AG08396 (cell line): Measurements from ENCODE around the gene SIRT7.

Experiments
- DNase-seq: peaks from one replicate; pipeline ENCODE4 v3.0.0; 2012; ENCODE audit warnings: low spot score, mixed read lengths

The SIRT7 gene

DNA sequence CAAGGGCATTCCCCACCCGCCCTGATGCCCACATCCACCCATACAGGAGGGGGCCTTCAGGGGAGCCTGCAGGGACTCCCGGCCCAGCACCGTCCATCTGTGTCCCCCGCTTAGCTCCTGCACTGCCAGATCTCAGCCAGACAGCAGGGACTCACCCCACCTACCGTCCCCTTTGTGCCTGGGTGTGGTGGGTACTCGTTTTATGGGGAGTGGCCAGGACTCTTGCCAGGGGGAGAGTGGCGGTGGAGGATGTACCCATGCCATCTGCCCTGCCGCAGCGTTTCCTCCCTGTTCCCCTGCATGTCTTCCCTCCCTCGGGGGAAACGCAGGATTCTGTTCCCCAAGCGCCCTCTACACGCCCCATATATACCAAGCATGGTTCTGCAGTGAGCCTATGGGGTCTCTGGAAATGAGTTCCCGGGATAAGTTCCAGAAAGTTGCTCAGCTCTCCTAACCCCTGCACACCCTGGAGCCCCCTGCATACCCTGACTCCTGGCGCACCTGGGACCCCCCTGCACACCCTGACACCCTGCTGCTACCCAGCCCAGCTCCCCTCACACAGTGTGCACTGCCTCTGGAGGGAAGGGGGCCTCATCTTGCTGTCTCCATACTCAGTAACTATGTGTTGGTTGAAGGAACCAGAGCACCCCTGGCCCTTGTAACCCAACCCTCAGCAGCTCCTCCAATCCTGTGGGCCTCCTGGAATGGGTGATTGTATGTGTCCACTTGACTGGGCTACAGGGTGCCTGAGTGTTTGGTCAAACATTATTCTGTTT lies 13.8 kb upstream of the SIRT7 start:
- DNase-seq, result no peak

DNA sequence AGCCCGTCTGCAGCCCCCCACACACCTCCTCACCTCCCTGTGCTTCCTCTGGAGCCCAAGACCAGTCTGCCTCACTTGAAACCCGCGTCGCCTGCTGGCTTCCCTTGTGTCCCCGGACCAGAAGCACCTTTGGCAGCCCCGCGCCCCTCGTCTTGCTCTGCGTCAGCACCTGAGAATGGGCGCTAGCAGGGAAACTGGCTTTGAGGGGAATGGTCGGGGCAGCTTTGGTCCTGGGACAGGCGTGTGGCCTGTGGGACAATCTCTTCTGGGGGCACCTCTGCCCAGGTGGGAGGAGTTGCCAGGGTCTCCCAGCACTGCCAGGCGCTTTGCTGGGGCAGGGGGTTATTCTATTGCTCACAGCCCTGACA lies 13.2 kb upstream of the SIRT7 start:
- no peak for DNase-seq

DNA sequence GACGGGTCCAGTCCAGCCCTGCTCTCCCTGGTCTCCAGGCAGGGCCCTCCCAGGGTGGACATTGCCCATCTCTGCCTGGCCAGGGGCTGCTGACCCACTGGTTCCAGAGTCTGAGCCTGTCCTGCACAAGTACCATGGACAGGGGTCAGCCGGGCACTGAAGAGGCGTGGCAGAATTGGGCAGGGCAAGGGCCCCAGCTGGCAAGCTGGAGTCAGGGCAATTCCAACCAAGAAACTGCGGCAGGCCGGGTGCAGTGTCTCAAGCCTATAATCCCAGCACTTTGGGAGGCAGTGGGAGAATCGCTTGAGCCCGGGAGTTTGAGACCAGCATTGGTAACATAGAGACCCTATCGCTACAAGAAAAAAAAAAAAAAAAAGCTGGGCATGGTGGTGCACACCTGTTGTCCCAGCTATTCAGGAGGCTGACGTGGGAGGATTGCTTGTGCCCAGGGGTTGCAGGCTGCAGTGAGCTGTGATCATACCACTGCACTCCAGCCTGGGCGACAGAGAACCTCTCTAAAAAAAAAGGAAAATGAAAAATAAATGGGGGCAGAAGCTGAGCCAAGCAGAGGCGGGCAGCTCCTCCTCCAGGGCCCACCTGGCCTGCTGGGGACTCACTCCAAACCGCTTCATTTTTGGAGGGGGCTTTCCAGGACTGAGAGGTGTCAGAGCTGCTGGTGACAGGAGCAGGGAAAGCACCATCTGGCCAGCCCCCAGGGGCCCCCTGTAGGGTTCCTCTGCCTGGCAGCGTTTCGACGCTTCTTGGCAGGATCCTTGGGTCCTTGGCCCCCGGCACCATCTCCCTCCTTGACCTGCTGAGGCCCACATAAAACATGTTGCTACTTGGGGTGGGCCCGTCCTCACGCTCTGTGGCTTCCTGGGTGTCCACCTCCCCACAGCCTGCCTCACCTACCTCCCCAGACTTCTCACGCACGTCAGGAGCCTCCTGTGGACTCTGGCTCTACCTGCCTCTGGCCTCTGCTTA lies 12.5 kb upstream of the SIRT7 start:
- DNase-seq, result no peak

DNA sequence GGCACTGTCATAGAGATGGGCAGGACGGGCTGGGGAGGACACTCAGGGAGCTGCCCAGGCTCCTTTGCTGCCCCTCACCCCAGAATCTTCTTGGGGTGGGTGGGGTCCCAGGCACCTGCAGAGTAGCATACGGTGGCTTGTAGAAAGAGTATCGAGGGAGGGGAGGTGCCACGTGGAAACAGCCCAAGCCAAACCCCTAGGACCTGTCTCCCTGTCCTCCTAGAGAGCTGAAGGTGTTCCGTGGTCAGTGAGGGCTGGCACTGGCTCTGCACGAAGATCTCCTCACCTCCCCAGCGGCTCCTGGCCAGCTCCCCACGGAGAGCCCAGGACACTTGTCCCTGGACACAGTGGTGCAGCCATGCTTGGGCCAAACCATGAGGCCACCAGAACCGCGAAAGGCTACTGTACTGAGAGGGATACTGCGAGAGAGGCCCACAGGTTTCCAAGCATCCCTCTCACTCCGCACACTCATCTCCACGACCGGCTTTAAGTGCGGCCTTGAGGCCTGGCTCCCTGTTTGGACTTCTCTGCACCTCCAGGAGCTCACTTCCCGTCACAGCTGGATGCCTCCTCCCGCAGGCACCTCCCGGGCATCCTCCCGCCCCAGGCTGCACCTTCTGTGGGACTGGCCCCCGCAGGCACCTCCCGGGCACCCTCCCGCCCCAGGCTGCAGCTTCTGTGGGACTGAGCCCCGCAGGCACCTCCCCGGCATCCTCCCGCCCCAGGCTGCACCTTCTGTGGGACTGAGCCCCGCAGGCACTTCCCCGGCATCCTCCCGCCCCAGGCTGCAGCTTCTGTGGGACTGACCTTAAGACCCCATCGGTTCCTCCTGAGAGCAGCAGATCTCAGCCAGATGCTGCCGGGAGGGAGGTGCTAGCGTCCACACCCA lies 11.5 kb upstream of the SIRT7 start:
- no peak for DNase-seq

DNA sequence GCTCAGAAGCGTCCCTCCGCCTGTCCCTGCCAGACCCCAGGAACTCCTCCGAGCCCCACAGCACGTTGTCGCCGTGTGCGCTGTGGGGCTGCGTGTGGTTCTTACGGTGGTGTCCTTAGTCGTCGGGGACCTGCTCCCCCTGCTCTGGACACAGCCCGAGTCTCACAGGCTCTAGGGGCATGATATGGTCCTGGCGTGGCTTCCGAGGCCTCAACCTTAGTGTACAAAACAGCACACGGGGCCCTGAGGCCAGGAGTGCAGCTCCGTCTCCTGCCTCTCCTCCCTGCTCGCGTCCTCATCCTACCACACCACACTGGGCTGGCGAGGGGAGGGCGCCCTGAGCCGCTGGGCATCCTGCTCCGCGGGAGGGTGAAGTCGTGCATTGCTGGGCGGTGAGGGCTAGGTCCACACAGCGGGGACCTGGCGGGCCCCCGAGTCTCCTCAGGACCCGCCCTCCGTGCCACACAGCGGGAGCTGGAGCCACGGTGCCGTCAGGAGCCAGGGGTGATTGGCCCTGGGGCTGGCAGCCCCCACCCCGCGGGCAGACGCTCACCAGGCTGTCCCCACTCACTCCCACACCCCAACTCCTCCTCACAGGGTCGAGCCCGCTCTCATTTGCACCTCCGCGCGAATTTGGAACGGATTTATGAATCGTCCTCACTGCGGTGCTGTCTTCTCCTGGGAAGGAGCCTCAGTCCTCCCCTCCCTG lies 10.7 kb upstream of the SIRT7 start:
- DNase-seq, result no peak

DNA sequence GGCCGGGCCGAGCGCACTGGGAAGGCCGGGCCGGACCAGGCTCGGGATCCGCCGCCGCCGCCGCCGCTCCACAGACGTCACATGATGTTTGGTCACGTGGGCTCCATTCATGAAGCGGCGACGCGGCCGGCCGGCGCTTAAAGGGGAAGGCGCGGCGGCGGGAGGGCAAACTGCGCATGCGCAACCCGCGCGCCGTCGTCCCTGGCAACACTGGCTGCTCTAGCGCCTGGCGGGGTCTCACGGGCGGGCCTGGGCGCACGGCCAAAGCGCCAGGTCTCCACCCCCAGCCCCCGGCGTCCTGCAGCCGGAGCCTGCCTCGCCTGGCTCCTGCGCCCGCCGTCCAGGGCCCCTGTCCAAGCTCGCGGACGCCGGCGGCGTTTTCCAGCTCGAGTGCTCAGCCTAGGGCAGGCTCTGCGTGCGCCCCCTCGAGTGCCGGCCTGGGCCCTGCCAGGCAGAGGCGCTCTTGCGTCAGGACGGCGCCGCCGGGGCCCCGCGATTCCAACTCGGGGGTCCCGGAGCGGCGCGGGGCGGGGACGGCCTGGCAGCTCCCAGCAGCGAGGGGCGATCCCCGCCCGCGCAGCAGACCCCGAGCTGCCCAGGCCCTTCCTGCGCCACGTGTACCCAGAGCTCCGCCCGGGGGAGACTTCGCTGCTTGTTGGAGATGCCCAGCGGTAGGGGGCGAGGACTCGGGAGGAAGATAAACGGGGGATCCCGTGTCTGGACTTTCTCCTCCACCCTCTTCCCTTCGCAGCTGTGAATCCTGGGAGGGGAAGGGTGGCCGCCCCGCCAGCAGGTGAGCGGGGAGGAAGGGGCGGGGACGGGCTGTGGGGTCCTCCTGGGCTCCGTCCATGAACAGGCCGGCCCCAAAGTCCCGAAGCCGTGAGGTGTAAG lies 9.9 kb upstream of the SIRT7 start, which contains the start of gene MAFG:
Gene MAFG, minus strand, starts transcription at position 83 of the 891 bp plus-strand sequence. CDS start 4,550 bp downstream, outside the sequence.
- peak; percentile 99 for DNase-seq

DNA sequence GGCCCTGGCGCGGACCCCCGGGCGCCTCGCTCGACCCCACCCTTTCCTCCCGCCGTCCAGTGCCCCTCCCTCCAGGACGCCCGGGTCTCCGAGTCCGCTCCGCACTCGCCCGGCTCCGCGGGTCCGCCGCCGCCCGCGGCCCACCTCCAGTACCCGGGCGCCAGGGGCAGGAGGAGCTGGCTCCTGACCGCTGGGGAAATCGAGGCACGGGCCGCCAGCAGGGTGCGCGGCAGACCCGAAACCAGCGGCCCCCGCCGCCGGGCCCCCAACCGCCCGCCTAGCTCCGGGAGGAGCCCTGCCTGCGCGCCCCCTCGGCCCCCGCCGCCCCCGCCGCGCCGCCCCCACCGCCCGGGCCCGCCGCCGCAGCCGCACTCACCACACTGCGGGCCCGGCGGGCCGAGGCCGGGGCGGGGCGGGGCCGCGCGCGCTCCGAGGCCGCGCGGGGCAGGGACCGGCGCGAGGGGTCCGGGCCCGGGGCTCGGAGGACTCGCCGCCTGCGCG lies 9.2 kb upstream of the SIRT7 start:
- no peak for DNase-seq

DNA sequence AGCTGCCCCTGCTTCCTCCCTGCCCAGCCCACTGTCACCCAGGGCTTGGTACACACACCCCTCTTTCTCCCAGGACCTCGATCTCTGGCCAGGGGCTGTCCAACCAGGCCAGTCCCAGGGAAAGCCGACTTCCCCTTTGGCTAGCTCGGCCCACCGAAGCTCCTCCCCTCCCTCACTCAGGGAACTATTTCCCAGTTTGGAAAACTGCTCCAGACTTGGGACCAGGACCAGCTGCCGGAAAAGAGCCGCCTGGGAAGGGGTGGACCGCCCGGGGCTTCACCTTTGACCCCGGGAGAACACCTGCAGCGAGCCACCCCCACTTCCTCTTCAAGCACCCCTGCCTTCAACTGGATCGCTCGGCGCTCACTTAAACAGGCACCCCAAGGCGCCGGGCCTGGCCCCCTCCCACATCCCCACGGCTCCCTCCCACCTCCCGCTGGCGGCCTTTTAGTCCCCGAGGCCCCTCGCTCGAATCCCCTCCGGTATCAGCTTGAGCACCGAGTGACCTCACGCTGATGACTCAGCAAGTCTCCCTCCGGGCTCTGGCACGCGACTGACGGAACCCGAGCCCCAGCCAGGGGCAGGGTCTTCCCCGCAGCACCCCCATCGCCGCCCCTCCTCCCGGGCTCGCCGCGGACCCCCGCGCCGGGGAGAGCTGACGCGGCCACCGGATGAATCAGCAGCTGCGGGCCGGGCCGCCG lies 8.6 kb upstream of the SIRT7 start:
- DNase-seq, result peak; percentile 89

DNA sequence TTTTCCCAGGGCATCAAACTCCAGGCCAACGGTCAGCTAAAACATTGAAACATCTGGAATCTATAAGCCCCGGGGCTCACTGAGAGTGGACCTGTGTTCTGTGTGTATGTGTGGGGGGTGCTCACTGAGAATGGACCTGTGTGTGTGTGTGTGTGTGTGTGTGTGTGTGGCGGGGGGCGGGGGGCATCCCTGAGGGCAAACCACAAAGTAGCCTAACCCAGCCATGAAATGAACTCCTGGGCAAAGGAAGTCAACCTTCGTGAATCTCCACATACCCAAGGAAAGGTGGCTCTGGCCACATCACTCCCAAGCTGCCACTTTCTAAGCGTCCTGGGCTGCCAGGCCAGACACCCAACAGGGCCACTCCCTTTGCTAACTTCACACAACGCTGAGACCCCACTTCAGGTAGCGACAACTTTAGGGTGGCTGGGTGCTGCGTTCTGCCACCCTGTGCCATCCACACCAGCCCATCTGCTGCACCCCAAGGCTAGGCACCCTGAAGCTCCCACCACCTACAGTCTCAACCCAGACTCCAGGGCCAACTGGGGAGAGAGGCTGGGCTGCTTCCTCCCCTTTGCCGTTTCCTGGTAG lies 8.0 kb upstream of the SIRT7 start:
- no peak for DNase-seq

DNA sequence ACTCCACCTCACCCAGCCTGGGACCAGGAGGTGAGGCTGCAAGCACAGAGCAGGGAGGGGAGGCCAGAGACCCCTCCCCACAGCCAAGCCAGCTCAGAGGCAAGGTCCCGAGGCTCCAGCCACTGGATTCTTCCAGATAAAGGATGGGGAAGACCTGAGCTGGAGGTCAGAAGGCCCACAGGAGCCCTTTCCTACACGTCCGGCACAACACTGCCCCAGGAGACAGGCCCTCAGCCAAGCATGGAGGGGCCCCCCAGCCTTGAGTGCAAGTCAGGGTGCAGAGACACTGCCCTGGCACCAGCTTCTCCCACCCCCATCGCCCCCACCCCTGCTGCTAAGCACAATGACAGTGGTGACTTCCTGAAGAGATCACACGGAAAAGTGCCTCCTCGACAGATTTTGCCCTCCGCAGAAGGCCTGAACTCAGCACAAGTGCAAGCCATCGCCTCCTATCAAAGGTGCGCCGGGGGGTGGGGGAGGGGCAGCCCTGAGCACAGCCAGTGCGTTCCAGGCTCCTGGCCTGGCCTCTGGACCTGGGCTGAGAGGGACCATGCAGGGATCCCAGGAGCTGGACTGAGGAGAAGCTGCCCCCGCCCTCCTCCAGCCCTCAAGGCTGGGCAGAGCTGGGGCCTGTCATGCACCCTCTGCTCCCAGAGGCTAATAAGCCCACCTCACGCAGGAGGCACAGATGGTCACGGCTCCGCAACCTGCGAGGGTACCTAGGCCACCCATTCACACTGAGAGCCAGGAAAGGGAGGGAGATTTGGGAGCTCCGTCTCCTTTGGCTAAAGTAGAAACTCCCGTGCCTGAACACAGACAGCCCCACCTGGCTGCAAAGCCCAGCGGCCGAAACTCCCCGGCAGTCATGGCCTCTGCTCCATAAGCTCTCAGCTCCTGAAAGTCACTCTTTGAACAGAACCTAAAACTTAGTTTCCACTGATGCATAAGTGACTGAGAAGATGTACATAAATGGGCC lies 6.9 kb upstream of the SIRT7 start:
- DNase-seq, result no peak

DNA sequence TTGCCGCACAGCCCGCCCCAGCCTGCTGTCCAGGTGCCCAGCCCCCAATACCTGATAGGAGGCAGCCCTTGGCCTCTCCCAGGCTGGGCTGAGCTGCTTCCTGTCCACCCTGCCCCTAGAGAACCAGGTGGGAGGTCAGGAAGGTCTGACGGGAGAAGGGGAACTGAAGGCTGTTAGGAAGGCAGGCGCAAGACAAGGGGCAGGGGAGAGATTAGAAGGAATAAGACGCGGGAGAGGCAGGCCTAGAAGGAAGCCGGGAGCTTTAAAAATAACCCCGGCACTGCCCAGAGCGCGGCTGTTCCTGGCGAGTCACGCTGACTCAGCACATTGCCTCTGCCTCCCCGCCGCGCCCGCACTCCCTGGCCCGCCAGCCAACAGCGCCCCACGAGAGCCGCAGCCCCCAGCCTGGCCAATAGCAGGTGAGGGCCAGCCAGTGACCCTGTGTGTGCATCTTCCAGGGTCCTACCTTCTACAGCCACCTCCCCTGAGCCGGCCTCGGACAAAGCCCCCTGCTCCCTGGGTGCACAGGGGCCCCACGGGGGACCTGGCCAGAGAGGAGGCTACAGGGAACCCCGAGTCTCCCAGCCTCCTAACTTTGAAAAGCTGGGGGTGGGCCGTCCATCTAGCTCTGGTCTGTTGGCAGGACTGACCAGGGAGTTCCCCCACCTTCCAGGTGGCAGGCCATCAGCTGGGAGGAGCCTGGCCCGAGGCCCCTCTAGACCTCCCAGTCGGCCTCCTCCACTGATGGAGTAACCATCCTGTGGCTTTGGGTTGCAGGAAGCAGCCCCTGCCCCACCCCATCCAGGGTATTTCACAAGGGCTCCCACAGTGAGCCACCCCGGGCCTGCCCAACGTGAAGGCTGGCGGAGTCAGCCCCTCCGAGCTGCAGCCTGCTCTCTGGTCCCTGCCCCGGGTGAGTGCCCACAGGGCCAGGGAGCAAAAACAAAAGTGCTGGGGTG lies 5.6 kb upstream of the SIRT7 start:
- peak; percentile 90 for DNase-seq

DNA sequence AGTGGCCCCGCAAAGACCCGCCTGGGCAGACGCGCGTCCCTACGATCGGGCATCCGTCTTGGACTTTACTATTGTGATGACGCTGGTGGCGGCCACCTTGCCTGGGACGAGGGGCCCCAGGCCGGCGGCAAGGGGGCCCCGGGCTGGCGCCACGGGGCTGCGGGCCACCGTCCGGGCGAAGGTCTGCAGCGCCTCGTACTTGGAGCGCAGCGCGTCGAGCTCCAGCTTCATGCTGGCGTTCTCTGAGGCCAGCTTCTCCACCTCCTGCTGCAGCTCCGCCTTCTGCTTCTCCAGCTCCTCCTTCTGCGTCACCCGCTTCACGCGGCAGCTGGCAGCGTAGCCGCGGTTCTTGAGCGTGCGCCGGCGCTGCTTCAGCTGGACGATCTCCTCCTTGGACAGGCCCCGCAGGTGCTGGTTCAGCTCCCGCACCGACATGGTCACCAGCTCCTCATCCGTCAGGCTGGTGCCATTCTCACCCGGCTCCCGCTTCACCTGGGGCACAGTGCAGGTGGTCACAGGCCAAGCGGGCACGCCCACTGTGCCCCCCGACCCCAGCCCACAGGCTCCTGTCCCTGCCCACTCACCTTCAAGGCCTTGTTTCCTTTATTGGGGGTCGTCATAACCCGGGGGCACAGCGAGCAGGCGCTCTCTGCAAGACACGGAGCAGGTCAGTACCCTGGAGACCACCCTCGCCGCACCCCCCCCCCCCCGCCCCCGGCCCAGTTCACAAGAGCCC lies 4.8 kb upstream of the SIRT7 start:
- DNase-seq, result no peak

DNA sequence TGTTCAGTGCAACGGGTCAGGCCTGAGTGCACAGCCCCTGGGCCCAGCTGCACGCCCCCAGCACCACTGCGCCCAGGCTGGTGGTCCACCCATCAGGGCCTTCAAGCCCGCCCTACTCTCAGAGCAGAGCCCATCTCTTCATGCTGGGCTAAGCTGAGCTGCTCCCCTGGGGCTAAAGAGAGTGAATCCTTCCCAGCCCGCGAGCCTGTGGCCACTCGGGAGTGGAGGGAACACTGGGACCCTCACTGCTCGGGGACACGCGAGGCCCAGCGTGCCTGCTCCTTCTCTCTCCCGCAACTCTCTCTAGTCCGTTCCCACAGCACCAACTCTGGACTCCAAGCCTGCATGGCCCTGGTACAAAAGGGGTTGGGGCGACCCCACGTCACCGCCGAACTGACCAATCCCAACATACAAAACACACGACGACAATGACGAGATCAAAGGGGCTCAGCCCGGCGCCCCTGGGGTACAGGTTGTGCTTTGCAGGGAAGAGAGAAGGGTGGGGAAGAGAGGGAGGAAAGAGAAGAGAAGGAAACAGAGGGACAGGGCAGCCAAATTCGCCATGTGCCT lies 4.1 kb upstream of the SIRT7 start:
- no peak for DNase-seq

DNA sequence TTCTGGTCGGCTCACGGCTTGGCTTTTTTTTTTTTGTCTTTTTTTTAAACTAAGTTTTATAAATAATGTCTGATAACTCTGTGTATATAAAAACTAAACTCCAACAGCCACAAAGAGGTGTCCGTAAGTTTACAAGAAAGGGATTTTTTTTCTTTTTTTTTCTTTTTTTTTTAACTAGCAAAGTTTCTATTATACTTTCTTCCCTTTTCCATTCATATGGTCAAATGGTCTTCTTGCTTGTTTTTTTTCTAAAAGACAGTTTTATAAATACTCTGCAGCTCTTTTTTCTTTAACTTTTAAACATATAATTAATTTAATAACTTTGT lies 3.5 kb upstream of the SIRT7 start:
- no peak for DNase-seq

DNA sequence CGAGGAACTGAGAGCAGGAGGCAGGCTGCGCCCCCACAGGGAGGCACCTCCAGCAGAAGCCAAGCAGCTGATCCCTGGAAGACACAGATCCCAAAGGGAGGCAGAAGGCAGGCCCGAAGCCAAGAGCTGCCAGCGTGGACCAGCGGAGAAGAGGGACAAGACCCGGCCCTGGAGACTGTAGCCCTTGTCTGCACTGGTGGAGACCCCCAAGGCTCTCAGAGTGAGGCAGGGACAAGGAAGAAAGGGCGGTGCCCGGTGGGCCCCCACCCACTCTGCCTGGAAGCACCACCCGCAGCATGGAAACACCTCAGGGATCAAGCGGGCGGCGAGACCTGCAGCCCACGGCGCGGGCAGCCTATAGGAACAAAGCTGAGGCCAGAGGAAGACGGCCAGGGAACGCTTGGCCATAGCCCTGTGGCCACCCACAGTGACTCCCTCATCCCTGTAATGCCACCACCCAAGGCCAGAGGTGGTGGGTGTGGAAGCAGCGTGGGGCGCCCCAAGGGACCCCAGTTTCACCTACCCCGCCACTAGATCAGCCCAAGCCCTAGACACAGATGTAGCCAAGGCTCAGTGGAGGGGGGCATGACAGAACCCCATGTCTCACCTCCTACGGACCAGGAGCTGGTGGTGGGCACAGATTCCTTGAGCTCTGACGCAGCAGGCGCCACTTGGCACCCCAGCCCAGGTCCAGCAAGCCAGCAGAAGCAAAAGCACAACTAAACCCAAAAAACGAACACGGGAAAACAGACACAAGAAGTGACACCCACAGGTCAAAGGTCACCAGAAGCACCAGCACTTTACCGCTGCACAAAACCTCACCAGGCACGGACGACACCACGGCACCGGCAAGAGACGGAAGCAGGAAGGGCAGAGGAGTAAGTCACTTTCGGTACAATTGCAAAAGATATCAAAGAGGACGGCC lies 2.9 kb upstream of the SIRT7 start:
- no peak for DNase-seq
